ENCODE data around the gene DLK1. TPM values are rescaled to one million over a fixed set of nuclear protein-coding genes. Genes with fewer than 3 reads are reported as not detected.

The DLK1 gene
- polyA plus RNA-seq, 1 of the 3 experiments (the other 2 are of a cell fraction), result 1.7 TPM

GRCh38 chr14:100765991-100766390 lies 39.3 kb downstream of the DLK1 start:
- peaks cover 7 to 20% of the 10 kb centered on the region in 2 experiments; a peak in 2 of 4 replicates for H3K4me1 ChIP-seq (ENCODE audit: control insufficient read depth in 1 of 2, insufficient read depth in 2 of 2, low read depth in 1 of 2, low read length in 1 of 2)
- TF ChIP-seq FOXJ3 (CRISPR knock-in tag; IDR thresholded peaks at IDR 0.05) (no peak), PBX3 (IDR thresholded peaks at IDR 0.05) (no peak), NFIC (IDR thresholded peaks at IDR 0.05; ENCODE audit: borderline replicate concordance) (no peak), GABPA (IDR thresholded peaks at IDR 0.05; ENCODE audit: low read depth) (no peak), MXI1 (IDR thresholded peaks at IDR 0.05; ENCODE audit: low read depth, low read length) (no peak), GATA2 (CRISPR knock-in tag; IDR thresholded peaks at IDR 0.05) (no peak), CHD2 (IDR thresholded peaks at IDR 0.05; ENCODE audit: low read length, partially characterized antibody) (no peak), TCF12 (IDR thresholded peaks at IDR 0.05) (no peak), TAF1 (IDR thresholded peaks at IDR 0.05; ENCODE audit: borderline replicate concordance, low read depth, low read length) (no peak), REST (IDR thresholded peaks at IDR 0.05; ENCODE audit: low read depth, low read length) (no peak), USF2 (IDR thresholded peaks at IDR 0.05; ENCODE audit: borderline replicate concordance, low read depth, low read length) (no peak), RXRA (IDR thresholded peaks at IDR 0.05; ENCODE audit: borderline replicate concordance, low read depth) (no peak), FOXM1 (IDR thresholded peaks at IDR 0.05; ENCODE audit: low read depth) (no peak), TEAD4 (IDR thresholded peaks at IDR 0.05; ENCODE audit: borderline replicate concordance, insufficient read depth) (no peak), EZH2phosphoT487 (IDR thresholded peaks at IDR 0.05; ENCODE audit: borderline replicate concordance, low read depth) (no peak), RFX5 (IDR thresholded peaks at IDR 0.05; ENCODE audit: low read length) (no peak), MAX (IDR thresholded peaks at IDR 0.05; ENCODE audit: low read depth) (no peak), IRF3 (IDR thresholded peaks at IDR 0.05; ENCODE audit: low read depth, low read length) (no peak), FOSL2 (IDR thresholded peaks at IDR 0.05; ENCODE audit: borderline replicate concordance, low read depth) (no peak), SIN3A (IDR thresholded peaks at IDR 0.05; ENCODE audit: borderline replicate concordance, low read depth, low read length) (no peak)
- H3K4me3 ChIP-seq (ENCODE audit: low read depth in 2 of 2, low read length in 1 of 2), result no peak overlapping the region; a peak in 1 of 4 replicates
- no peaks in the 10 kb centered on the region for H4K20me1 ChIP-seq (ENCODE audit: insufficient read depth)
- H3K36me3 ChIP-seq (replicated peaks in 1 of 2; ENCODE audit: control insufficient read depth in 1 of 2, insufficient read depth in 2 of 2, low read length in 1 of 2), result no peaks in the 10 kb centered on the region
- H2AFZ ChIP-seq (ENCODE audit: low read depth), result no peak overlapping the region
- no peaks in the 10 kb centered on the region for H3K9me3 ChIP-seq
- no peak overlapping the region for H3K27ac ChIP-seq (ENCODE audit: low read depth in 2 of 2, low read length in 1 of 2)
- H3K27me3 ChIP-seq (ENCODE audit: insufficient read depth), result no peaks in the 10 kb centered on the region; the same call in 1 of the 2 replicates
- 57% methylated on average over 6 of the region's 7 CpGs for WGBS (ENCODE audit: low lambda C conversion rate)
- H3K9me2 ChIP-seq, result no peaks in the 10 kb centered on the region
- no peaks in the 10 kb centered on the region for H3K79me2 ChIP-seq (ENCODE audit: insufficient read depth)
- no peaks in the 10 kb centered on the region for H3F3A ChIP-seq (replicated peaks; ENCODE audit: insufficient read depth)
- POLR2A ChIA-PET, result interaction anchor here (1.2 kb wide), 1 partner anchor 28 kb away, joined by 5 read pairs; no protein-coding TSS in a partner anchor
- CTCF ChIA-PET, result no interaction called here
- H3K4me2 ChIP-seq, result no peak overlapping the region
- no peak for DNase-seq
- no peak overlapping the region for H3K9ac ChIP-seq

Measured in SK-N-SH (cell line).